Measurements from ENCODE around the gene TGFB1I1.

GRCh38 chr16:31471241-31471874 is 594 bp upstream of the TGFB1I1 start:
- TF ChIP-seq CTCF (IDR thresholded peaks at IDR 0.05; ENCODE audit: insufficient read depth, low read length, poor library complexity, severe bottlenecking), result no peak
- TF ChIP-seq EZH2phosphoT487 (conservative IDR thresholded peaks at IDR 0.05; ENCODE audit: low read length), result no peak

All from SU-DHL-6 (cell line).